Measurements from ENCODE around the gene KTN1. TPM values are rescaled to one million over a fixed set of nuclear protein-coding genes. Genes with fewer than 3 reads are reported as not detected.
A peak's percentile ranks its signal among the peaks of the same experiment; 100 is the strongest.

KTN1 gene
- total RNA-seq, 6 experiments from 2014 or later = 135 to 175 (median 148) TPM

- peaks cover 1% of the 10 kb centered on the region; the same call in 1 of the 2 replicates for H3K27me3 Mint-ChIP-seq (ENCODE audit: insufficient read depth)
- no peak overlapping the region for H3K4me3 Mint-ChIP-seq
- peaks cover 12% of the 10 kb centered on the region for H3K4me1 Mint-ChIP-seq (ENCODE audit: low read depth)
- H3K36me3 Mint-ChIP-seq (ENCODE audit: low read depth) = no peaks in the 10 kb centered on the region
- no peak for DNase-seq
- no peak overlapping the region for H3K27ac Mint-ChIP-seq
- no peak for TF ChIP-seq CTCF (IDR thresholded peaks at IDR 0.05)
- H3K9me3 Mint-ChIP-seq = no peaks in the 10 kb centered on the region
These were observed 4.0 kb downstream of the KTN1 start for GRCh38 chr14:55583942-55584468.

- DNase-seq = peak; percentile 41
- Mint-ChIP-seq H3K27me3 (ENCODE audit: insufficient read depth) (peaks cover 1% of the 10 kb centered on the region; the same call in 1 of the 2 replicates), H3K36me3 (ENCODE audit: low read depth) (no peaks in the 10 kb centered on the region), H3K9me3 (no peaks in the 10 kb centered on the region), H3K4me3 (peak overlapping the region; percentile 7; the same call in 1 of the 2 replicates), H3K4me1 (ENCODE audit: low read depth) (peaks cover 18% of the 10 kb centered on the region), H3K27ac (peak overlapping the region; percentile 71)
- TF ChIP-seq CTCF (IDR thresholded peaks at IDR 0.05) = no peak
These were observed 5.8 kb downstream of the KTN1 start for GRCh38 chr14:55585854-55586253.

- Mint-ChIP-seq H3K4me3 (peak overlapping the region; percentile 7; the same call in 1 of the 2 replicates), H3K4me1 (ENCODE audit: low read depth) (peaks cover 18% of the 10 kb centered on the region), H3K9me3 (no peaks in the 10 kb centered on the region), H3K27me3 (ENCODE audit: insufficient read depth) (no peaks in the 10 kb centered on the region), H3K36me3 (ENCODE audit: low read depth) (no peaks in the 10 kb centered on the region), H3K27ac (peak overlapping the region; percentile 71)
- no peak for TF ChIP-seq CTCF (IDR thresholded peaks at IDR 0.05)
- no peak for DNase-seq
These were observed 6.4 kb downstream of the KTN1 start for GRCh38 chr14:55586411-55586810.

- no peaks in the 10 kb centered on the region for H3K27me3 Mint-ChIP-seq (ENCODE audit: insufficient read depth)
- peaks cover 8% of the 10 kb centered on the region; the same call in 1 of the 2 replicates for H3K36me3 Mint-ChIP-seq (ENCODE audit: low read depth)
- H3K4me1 Mint-ChIP-seq (ENCODE audit: low read depth) = peaks cover 32% of the 10 kb centered on the region
- no peak overlapping the region for H3K4me3 Mint-ChIP-seq
- H3K9me3 Mint-ChIP-seq = no peaks in the 10 kb centered on the region
- no peak for TF ChIP-seq CTCF (IDR thresholded peaks at IDR 0.05)
- H3K27ac Mint-ChIP-seq = no peak overlapping the region
- no peak for DNase-seq
These were observed 7.8 kb downstream of the KTN1 start for GRCh38 chr14:55587847-55588246.

GRCh38 chr14:55588259-55588699, 8.3 kb downstream of the KTN1 start:
- H3K27ac Mint-ChIP-seq = peak overlapping the region; percentile 68
- H3K36me3 Mint-ChIP-seq (ENCODE audit: low read depth) = peaks cover 8% of the 10 kb centered on the region; the same call in 1 of the 2 replicates
- H3K9me3 Mint-ChIP-seq = no peaks in the 10 kb centered on the region
- H3K4me1 Mint-ChIP-seq (ENCODE audit: low read depth) = peaks cover 36% of the 10 kb centered on the region
- no peak for TF ChIP-seq CTCF (IDR thresholded peaks at IDR 0.05)
- peak overlapping the region; percentile 34 for H3K4me3 Mint-ChIP-seq
- no peaks in the 10 kb centered on the region for H3K27me3 Mint-ChIP-seq (ENCODE audit: insufficient read depth)
- peak; percentile 30 for DNase-seq
